Stimulated activated CD8-positive, alpha-beta memory T cell treated with anti-CD3 and anti-CD28 coated beads, Interleukin-4, amount 100 ng/mL, for 4 hours (primary cell): Measurements from ENCODE around the gene NHS.
"Not testable (repeated sequence)": the region's sequence is repeated elsewhere in the genome, so short reads cannot be mapped to it uniquely, and the experiment has no call there.

Source experiments
- DNase-seq, 2 donors: peaks; one replicate each; pipeline ENCODE4 v3.0.0-alpha.2; 2020; ENCODE audit warnings: low read depth in 2 of 2, low spot score in 1 of 2

Gene NHS

GRCh38 chrX:17446269-17446668, 71.3 kb downstream of the NHS start:
- DNase-seq: not testable (repeated sequence)

GRCh38 chrX:17448188-17448587, 73.2 kb downstream of the NHS start:
- DNase-seq: no peak

- no peak for DNase-seq
Measured at GRCh38 chrX:17449866-17450265, 74.9 kb downstream of the NHS start.

GRCh38 chrX:17453788-17454187, 78.8 kb downstream of the NHS start:
- no peak for DNase-seq

GRCh38 chrX:17456526-17456925, 81.5 kb downstream of the NHS start:
- no peak for DNase-seq

DNA sequence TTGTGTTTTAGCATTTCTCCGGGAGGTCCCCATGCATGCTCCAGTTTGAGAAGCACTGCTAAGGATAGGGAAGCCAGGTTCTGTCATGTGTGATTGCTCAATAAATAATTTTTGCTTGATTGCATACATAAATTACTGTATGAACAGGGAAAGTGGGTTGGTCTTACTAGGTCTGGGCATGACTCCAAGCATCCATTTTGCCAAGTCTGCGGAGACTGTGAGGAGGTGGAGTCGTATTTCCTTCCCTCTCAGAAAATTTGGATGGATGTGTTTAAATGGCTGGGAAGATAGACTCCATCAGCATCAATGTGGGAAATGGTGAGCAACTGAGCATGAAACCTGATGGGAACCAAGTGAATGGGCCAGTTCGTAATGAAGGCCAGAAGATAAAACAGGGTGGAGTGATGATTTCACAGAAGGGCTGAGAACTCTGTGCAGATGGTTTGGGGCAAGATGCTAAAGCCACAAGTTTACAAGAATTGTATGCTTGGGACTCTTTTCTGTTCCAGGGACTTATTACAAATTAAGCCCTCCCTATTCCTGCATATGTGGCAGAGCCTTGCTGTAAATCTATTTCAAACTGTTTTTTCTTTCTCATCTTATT, 84.1 kb downstream of the NHS start:
- DNase-seq: no peak

- no peak for DNase-seq
Measured at GRCh38 chrX:17459661-17460060, 84.7 kb downstream of the NHS start.

GRCh38 chrX:17462881-17463280, 87.9 kb downstream of the NHS start:
- no peak for DNase-seq

- no peak for DNase-seq
Measured at GRCh38 chrX:17464194-17464593, 89.2 kb downstream of the NHS start.

DNA sequence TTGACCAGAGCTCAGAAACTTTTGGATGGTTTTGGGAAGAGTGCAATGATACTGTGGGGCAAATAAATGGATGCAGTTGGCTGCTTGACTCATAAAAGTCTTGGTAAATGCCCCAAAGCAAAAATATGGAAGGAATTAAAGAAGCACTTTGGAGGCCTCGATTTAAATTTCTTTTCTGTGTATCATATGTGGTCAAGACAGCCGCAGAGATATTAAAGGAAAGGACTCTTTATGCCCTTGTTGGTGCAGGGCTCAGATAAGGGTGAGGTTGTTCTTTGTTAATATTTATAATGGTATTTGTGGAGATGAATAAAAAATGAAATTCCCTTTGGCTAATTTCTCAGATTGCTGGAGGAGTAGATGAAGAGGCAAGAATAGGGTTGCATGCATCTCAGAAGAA, 90.2 kb downstream of the NHS start:
- no peak for DNase-seq

GRCh38 chrX:17465802-17466201, 90.8 kb downstream of the NHS start:
- DNase-seq: no peak

GRCh38 chrX:17470136-17470535, 95.1 kb downstream of the NHS start:
- DNase-seq: no peak

- no peak for DNase-seq
Measured at GRCh38 chrX:17471121-17471520, 96.1 kb downstream of the NHS start.

DNA sequence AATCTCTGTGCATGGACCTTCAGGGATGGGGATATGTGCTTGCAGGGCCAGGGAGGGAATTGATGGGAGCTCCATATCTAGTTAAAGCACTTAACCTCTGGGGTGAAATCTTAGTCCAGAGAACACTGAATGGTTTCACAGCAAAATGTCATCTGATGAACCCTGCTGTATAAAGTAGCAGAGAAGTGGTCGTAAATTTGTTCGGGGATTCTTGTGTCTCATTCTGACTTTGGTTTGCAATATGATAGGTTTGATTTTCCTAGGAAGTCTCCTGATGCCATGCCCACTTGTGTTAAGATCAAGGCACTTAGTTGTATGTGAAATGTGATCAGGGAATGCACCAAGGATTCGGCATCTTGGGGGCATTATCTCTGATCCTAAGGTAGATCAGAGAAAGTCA, 96.9 kb downstream of the NHS start:
- DNase-seq: no peak

DNA sequence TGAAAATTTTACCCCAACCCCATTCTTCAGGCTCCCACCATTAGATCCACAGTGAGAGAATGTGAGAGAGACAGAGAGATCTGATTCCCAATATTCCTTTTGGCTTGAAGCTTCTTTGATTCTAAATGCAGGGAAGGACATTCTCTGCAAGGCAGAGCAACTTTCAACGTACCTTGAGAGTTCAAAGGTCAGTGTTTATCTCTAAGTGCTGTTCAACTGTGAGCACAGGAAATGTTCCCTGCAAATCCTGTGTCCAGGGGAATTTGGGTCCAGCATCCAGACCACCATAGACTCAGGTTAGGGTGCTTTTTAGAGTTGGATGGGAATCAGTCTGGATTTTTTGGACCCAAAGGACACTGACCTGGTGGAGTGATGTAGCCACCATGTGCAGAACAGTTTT, 97.4 kb downstream of the NHS start:
- no peak for DNase-seq

GRCh38 chrX:17473021-17473420, 98.0 kb downstream of the NHS start:
- DNase-seq: no peak

- no peak for DNase-seq
Measured at GRCh38 chrX:17474892-17475291, 99.9 kb downstream of the NHS start.

GRCh38 chrX:17475449-17476217, 100.6 kb downstream of the NHS start:
- no peak for DNase-seq

DNA sequence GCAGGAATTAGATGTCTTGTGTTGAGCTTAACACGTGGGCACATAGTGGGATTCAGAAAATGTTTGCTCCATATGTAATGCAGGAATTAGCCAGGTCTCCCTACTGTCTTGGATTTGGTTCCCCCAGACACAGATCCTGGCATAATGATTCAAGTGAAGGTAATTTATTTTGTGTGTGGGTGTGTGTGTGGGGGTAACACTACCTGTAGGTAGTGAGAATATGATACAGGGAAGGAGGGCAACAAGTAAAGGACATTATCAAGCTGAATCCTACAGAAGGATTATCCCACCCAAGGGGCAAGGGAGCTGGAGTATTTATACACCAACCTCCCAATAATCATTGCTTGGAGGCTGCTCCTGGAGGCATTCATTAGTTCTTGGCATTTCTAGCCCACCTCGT, 101.4 kb downstream of the NHS start:
- DNase-seq: no peak

DNA sequence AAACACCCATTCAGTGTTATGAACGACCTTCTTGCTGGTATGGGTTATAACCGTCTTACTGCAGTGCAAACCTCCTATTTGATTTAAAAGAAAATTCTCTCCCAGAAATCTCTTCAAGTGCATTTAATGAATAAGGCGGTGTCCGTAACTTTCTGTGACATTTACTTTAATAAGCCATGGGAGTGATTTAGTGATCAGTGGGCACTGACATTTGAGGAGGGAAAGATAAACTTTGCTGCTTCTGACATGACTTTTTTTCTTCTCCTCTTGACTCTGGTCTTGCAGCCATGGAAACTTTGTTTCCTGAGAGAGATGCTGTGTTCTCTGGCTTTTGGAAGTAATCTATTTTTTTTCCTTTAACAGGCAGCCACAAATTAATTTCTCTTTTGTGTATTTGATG, 106.1 kb downstream of the NHS start:
- DNase-seq: no peak

GRCh38 chrX:17484592-17484991, 109.6 kb downstream of the NHS start:
- DNase-seq: no peak

DNA sequence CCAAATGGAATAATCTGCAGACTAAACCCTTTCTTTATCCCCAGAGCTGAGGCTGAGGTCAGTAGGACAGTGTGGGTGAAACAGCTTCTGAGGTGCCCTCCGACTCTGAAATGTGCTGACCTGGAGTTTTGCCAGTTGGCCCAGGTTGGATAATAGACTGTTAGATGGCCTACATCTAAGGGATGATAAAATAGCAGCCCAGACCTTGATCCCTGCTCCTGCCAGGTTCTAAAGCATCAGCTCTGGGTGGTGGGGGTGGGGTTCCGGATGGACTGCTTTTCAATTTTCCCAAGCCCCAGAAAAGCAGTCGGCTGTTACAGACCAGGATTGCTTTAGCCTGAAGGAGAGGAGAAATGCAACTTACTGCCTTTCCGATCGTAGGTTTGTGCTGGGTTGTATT, 110.4 kb downstream of the NHS start:
- DNase-seq: no peak

- no peak for DNase-seq
Measured at GRCh38 chrX:17488036-17488435, 113.0 kb downstream of the NHS start.
